A549 (cell line): ENCODE data around the gene APMAP.

Source experiments
- CHD2 ChIP-seq: fragments of 150-350 bp; IDR thresholded peaks from 2 replicates; pipeline ENCODE4 v1.6.1; 2014; ENCODE audit warnings: low read length; ENCODE audit not compliant: partially characterized antibody
- CTCF ChIP-seq: fragments of >200 bp; sonication (Bioruptor Twin); formaldehyde crosslinking; IDR thresholded peaks from 3 replicates; pipeline ENCODE4 v1.5.1; 2016
- EHF ChIP-seq: fragments of 250-450 bp; sonication (Bioruptor Pico); IDR thresholded peaks from 2 replicates; pipeline ENCODE4 v1.5.0; 2020; ENCODE audit warnings: mild to moderate bottlenecking
- EP300 ChIP-seq, 2 experiments: fragments of >200 bp; sonication (Bioruptor Twin); formaldehyde crosslinking; IDR thresholded peaks; 2 replicates in 1 of 2; 3 replicates in 1 of 2; pipeline ENCODE4 v1.6.1; 2016 to 2017
- MAX ChIP-seq: IDR thresholded peaks from 2 replicates; pipeline ENCODE4 v1.6.1; 2012
- MAZ ChIP-seq: fragments of 150-350 bp; IDR thresholded peaks from 2 replicates; pipeline ENCODE4 v1.6.1; 2014; ENCODE audit warnings: antibody characterized with exemption, low read depth, low read length, borderline replicate concordance
- PHF8 ChIP-seq: fragments of 200-600 bp; sonication (generic); IDR thresholded peaks from 2 replicates; pipeline ENCODE4 v1.6.1; 2016; ENCODE audit warnings: low read depth, mild to moderate bottlenecking, antibody characterized with exemption, moderate library complexity, borderline replicate concordance
- POLR2A ChIP-seq: IDR thresholded peaks from 2 replicates; pipeline ENCODE4 v1.6.1; 2012; ENCODE audit warnings: mild to moderate bottlenecking, low read length
- SMC3 ChIP-seq: fragments of >200 bp; sonication (Bioruptor Twin); formaldehyde crosslinking; IDR thresholded peaks from 3 replicates; pipeline ENCODE4 v1.6.1; 2018; ENCODE audit warnings: inconsistent platforms
- USF2 ChIP-seq: fragments of 450-650 bp; IDR thresholded peaks from 2 replicates; pipeline ENCODE4 v1.6.1; 2014; ENCODE audit warnings: antibody characterized with exemption
- TF ChIP-seq, protein P1 (sequence below): IDR thresholded peaks from 2 replicates; pipeline ENCODE4 v1.6.1; 2012

DNA sequence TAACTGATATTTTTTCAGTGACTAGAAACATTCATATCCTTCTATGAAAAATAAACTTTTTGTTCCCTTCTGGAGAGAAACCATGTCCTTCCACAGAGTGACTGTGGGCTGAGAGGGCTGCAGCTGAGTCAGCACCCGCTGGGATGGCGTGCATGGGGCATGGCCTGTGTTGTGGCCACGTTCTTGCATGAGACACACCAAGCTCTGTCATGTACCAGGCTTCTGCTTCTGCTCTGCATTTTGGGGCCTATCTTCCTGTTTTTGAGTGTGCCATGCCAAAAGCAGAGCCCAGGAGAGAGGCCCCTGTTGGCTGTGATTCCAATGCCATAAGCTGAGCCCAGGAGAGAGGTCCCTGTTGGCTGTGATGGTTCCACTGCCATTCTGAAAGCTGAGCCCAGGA is 10.8 kb downstream of the APMAP start:
- TF ChIP-seq MAX, result no peak
- TF ChIP-seq CHD2, result no peak
- TF ChIP-seq USF2, result no peak
- TF ChIP-seq, protein P1, sequence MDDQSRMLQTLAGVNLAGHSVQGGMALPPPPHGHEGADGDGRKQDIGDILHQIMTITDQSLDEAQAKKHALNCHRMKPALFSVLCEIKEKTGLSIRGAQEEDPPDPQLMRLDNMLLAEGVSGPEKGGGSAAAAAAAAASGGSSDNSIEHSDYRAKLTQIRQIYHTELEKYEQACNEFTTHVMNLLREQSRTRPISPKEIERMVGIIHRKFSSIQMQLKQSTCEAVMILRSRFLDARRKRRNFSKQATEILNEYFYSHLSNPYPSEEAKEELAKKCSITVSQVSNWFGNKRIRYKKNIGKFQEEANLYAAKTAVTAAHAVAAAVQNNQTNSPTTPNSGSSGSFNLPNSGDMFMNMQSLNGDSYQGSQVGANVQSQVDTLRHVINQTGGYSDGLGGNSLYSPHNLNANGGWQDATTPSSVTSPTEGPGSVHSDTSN, result no peak
- no peak for TF ChIP-seq EHF (CRISPR knock-in tag)
- TF ChIP-seq CTCF, result no peak
- TF ChIP-seq EP300 (IDR thresholded peaks at IDR 0.05), result no peak
- no peak for TF ChIP-seq PHF8
- no peak for TF ChIP-seq POLR2A
- no peak for TF ChIP-seq MAZ
- TF ChIP-seq SMC3, result no peak
